Measurements from ENCODE around the gene AMPD1.

Gene AMPD1

GRCh38 chr1:114696810-114697209, 1.5 kb upstream of the AMPD1 start:
- no peak for DNase-seq (ENCODE audit: low spot score)

GRCh38 chr1:114694540-114695310, 621 bp downstream of the AMPD1 start:
- DNase-seq (ENCODE audit: low spot score), result no peak

- no peak for DNase-seq (ENCODE audit: low spot score)
These were observed 2.4 kb downstream of the AMPD1 start for GRCh38 chr1:114692947-114693346.

DNA sequence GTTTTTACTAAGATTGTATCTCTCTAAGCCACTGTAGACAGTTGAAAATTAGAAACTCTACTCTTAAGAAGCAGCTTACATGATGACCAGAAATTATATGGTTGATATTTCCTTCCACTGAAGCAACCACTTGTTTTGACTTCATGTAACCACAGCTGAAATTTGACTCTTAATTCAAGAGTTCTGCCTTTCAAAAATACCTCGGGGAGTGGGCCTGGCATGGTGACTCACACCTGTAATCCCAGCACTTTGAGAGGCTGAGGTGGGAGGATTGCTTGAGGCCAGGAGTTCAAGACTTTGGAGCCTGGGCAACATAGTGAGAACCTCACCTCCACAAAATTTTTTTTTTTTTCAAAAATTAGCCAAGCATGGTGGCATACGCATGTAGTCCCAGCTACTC, 4.3 kb downstream of the AMPD1 start:
- no peak for DNase-seq (ENCODE audit: low spot score)

GRCh38 chr1:114690148-114690547, 5.2 kb downstream of the AMPD1 start:
- no peak for DNase-seq (ENCODE audit: low spot score)

GRCh38 chr1:114688526-114688925, 6.8 kb downstream of the AMPD1 start:
- DNase-seq (ENCODE audit: low spot score), result no peak

- DNase-seq (ENCODE audit: low spot score), result no peak
These were observed 9.5 kb downstream of the AMPD1 start for GRCh38 chr1:114685851-114686250.

DNA sequence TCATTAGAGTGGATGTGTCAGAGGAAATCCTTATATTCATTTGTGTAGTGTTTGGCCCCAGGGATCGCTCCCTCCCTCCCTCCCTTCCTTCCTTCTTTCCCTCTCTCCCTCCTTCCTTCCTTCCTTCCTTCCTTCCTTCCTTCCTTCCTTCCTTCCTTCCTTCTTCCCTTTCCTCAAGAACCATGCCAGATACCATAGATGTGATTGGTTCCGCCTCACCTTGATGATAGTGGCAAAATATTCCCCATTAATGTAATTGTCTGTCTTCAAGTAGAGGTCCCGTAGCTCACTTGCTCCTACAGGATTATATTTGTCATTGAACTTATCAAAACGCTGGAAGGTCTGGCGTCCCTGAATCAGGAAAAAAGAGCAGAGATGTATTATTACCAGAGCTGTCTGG, 17.7 kb downstream of the AMPD1 start:
- no peak for DNase-seq (ENCODE audit: low spot score)

DNA sequence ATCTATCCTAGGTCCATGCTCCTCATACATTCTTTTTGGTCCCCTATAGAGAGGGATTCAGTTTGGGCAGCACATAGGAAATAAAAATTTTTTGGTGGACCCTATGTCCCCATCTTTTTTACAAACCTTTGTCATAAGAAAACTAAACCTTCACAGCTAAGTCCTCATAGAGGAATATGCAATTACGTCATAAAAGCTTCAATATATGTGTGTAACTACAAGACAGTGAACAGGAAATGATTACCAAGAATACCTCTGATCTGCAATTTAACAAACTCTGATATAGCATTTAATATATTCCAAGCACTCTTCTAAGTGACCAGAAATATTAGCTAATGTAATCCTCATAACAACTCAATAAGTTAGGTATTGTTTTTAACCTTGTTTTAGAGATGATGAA, 19.2 kb downstream of the AMPD1 start:
- DNase-seq (ENCODE audit: low spot score), result no peak

GRCh38 chr1:114671939-114672275, 23.4 kb downstream of the AMPD1 start:
- no peak for DNase-seq (ENCODE audit: low spot score)

- no peak for DNase-seq (ENCODE audit: low spot score)
These were observed 24.1 kb downstream of the AMPD1 start for GRCh38 chr1:114671011-114671938.

DNA sequence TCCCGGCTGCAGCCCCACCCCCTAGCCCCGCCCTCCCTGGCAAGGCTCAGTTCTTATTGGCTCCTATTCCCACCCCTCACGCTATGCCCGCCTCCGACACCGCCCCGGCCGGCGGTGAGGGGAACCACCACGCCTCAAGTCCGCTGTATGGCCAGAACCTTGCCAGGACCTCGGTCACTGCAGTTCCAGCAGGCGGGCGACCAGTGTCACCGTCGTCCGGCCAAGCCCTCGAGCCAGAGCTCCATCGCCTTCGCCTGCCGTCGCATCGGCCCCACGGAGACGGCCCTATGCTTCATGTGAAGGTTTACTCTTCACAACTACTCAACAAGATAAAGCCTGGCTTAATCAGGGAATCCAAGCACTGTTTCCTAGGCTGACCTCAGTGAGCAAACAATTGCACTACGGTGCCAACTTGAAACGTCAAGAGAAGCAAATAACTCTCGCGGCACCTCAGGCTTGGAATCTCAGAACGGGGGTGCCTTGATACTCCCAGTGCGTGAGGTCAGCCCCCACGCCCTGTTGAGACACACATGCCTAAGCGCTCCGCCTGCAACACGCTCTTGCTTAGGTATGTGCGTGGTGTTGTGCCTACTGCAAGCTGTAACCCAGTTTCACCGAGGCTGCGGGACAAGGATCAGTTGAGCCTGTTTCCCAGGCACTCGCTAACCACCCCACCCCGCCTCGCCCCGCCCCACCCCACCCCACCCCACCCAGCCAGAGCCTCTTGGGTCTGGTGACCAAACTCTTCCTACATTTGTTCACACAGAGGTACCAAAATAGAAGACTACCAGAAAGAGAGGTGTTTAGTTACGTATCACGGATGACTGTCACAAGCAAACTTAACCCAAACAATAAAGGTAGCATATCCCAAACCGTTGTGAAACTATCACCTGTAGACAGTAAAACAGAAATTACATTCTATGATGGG, 25.0 kb downstream of the AMPD1 start:
- peak; percentile 79 for DNase-seq (ENCODE audit: low spot score)

DNA sequence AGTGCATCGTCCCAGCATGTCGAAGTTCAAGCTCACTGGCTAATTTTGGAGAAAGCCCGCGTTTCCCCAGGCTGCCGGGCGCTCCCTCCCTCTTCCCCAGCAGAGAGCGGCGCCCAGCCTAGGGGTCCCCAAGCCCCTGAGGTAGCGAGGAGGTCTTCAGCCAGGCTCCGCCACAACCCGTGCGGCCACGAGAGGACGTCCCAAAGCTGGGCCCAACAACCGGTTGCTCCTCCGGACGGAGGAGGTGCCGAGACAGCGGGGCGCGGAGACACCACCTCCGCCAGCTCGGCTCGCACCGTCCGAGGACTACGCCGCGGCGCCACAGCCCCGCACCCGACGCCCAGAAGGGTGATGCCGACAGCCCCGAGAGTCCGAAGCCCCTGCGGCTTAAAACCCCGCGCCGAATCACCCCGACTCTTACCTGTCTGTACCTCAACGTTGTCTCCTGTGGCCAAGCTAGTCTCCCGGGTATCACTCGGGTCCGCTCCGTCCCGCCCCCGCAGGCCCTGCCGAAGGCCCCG, 25.7 kb downstream of the AMPD1 start, which contains the start of gene DENND2C:
Gene DENND2C, minus strand, starts transcription at position 488 of the 521 bp plus-strand sequence. CDS start 44,065 bp downstream, outside the sequence.
- no peak for DNase-seq (ENCODE audit: low spot score)

GRCh38 chr1:114668784-114669561, 26.4 kb downstream of the AMPD1 start:
- no peak for DNase-seq (ENCODE audit: low spot score)

- DNase-seq (ENCODE audit: low spot score), result no peak
These were observed 27.0 kb downstream of the AMPD1 start for GRCh38 chr1:114668373-114668772.

GRCh38 chr1:114666954-114667353, 28.4 kb downstream of the AMPD1 start:
- DNase-seq (ENCODE audit: low spot score), result no peak

GRCh38 chr1:114660238-114660637, 35.1 kb downstream of the AMPD1 start:
- DNase-seq (ENCODE audit: low spot score), result no peak

- DNase-seq (ENCODE audit: low spot score), result no peak
These were observed 43.5 kb downstream of the AMPD1 start for GRCh38 chr1:114651893-114652292.

DNA sequence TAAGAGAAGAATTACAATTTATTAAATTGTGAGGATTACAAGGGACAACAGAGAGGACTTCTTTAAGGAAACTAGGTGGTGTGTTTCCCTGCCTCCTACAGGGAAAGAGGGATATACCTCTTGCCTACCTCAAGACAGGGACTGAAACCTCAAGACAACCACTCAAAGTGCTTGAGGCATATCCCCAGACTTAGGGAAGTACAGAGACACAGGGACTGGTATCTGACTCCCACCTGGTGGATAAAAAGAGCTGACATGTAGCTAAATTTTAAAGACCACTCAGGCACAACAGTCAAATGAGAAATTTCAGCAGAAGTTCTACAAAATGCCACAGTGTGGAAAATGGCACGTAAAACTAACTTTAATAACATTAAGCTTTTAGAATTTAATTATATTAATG, 46.8 kb downstream of the AMPD1 start:
- DNase-seq (ENCODE audit: low spot score), result no peak

- no peak for DNase-seq (ENCODE audit: low spot score)
These were observed 54.0 kb downstream of the AMPD1 start for GRCh38 chr1:114641377-114641776.

DNA sequence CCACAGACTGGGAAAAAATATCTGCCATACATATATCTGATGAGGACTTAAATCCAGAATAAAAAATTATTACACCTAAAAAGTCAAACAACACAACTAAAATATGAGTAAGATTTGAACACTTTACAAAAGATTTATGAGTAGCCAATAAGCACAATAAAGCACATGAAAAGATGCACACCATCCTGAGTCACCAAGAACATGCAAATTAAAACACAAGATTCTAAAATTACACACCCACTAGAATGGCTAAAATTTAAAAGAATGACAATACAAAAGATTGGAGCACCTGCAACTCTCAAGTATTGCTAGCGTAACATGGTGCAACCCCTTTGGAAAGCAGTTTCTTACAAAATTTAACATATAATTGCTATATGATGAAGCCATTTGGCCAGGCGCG, 56.4 kb downstream of the AMPD1 start:
- no peak for DNase-seq (ENCODE audit: low spot score)
